ENCODE results near the gene APBA1.

- TF ChIP-seq POLR2AphosphoS5 (IDR thresholded peaks at IDR 0.05; ENCODE audit: low read depth, low read length) (no peak), POLR2A (IDR thresholded peaks at IDR 0.05; ENCODE audit: low read depth, low read length) (no peak), TAF1 (IDR thresholded peaks at IDR 0.05; ENCODE audit: borderline replicate concordance, low read depth, low read length) (no peak)
Observed at GRCh38 chr9:69615880-69616279, 56.3 kb downstream of the APBA1 start.
